ENCODE results near the gene APLF.

DNA sequence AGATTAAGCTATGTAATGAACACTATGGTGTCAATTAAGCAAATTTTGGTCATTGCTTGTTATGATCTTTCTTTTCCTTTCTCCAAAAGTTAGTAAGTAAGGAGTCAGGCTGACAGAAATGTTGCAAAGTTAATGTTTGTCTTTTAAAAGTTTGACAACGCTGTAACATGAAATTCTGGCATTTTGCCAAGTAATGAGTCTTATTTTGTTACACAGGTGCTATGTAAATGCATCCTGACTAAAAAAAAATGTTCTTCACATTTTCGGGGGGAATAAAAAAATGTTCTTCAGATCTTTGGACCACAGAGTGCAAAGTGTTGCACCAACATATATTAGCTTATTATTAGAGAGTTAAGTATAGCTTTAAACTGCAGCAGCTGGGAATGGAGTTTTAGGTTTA, 121.2 kb downstream of the APLF start:
- TF ChIP-seq PHF8 (IDR thresholded peaks at IDR 0.05; ENCODE audit: borderline replicate concordance, low read depth): no peak
- TF ChIP-seq NPAS2 (CRISPR knock-in tag; IDR thresholded peaks at IDR 0.05; ENCODE audit: borderline replicate concordance): no peak
- TF ChIP-seq TFCP2L1 (CRISPR knock-in tag; IDR thresholded peaks at IDR 0.05): no peak
- TF ChIP-seq CTCF (IDR thresholded peaks at IDR 0.05): no peak
- TF ChIP-seq, protein P1, sequence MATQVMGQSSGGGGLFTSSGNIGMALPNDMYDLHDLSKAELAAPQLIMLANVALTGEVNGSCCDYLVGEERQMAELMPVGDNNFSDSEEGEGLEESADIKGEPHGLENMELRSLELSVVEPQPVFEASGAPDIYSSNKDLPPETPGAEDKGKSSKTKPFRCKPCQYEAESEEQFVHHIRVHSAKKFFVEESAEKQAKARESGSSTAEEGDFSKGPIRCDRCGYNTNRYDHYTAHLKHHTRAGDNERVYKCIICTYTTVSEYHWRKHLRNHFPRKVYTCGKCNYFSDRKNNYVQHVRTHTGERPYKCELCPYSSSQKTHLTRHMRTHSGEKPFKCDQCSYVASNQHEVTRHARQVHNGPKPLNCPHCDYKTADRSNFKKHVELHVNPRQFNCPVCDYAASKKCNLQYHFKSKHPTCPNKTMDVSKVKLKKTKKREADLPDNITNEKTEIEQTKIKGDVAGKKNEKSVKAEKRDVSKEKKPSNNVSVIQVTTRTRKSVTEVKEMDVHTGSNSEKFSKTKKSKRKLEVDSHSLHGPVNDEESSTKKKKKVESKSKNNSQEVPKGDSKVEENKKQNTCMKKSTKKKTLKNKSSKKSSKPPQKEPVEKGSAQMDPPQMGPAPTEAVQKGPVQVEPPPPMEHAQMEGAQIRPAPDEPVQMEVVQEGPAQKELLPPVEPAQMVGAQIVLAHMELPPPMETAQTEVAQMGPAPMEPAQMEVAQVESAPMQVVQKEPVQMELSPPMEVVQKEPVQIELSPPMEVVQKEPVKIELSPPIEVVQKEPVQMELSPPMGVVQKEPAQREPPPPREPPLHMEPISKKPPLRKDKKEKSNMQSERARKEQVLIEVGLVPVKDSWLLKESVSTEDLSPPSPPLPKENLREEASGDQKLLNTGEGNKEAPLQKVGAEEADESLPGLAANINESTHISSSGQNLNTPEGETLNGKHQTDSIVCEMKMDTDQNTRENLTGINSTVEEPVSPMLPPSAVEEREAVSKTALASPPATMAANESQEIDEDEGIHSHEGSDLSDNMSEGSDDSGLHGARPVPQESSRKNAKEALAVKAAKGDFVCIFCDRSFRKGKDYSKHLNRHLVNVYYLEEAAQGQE (IDR thresholded peaks at IDR 0.05): no peak
- no peak for TF ChIP-seq MAZ (IDR thresholded peaks at IDR 0.05; ENCODE audit: borderline replicate concordance, low read depth, low read length)
- TF ChIP-seq, protein P2, sequence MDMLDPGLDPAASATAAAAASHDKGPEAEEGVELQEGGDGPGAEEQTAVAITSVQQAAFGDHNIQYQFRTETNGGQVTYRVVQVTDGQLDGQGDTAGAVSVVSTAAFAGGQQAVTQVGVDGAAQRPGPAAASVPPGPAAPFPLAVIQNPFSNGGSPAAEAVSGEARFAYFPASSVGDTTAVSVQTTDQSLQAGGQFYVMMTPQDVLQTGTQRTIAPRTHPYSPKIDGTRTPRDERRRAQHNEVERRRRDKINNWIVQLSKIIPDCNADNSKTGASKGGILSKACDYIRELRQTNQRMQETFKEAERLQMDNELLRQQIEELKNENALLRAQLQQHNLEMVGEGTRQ (IDR thresholded peaks at IDR 0.05): no peak
- no peak for TF ChIP-seq SREBF2 (IDR thresholded peaks at IDR 0.05)
- TF ChIP-seq RCOR1 (IDR thresholded peaks at IDR 0.05; ENCODE audit: low read depth, low read length): no peak
- no peak for TF ChIP-seq HOXA7 (CRISPR knock-in tag; IDR thresholded peaks at IDR 0.05)
- no peak for TF ChIP-seq RFX5 (IDR thresholded peaks at IDR 0.05)
- no peak for TF ChIP-seq BHLHE40 (IDR thresholded peaks at IDR 0.05; ENCODE audit: low read depth, low read length)
- TF ChIP-seq PBX3 (IDR thresholded peaks at IDR 0.05): no peak
- no peak for TF ChIP-seq KDM5A (IDR thresholded peaks at IDR 0.05)

Data from A549 (cell line).